Subcutaneous abdominal adipose tissue (tissue), 5 donors: ENCODE measurements around the gene KIAA2012.

Experiments used
- H3K27ac ChIP-seq: one replicate; pipeline ENCODE4 v1.7.0; 2013; ENCODE audit warnings: low read depth, mild to moderate bottlenecking, inconsistent platforms, low read length, moderate library complexity
- H3K27me3 ChIP-seq, 5 donors: one replicate each; pipeline ENCODE4 v1.7.0; 2013; ENCODE audit warnings: low read length in 5 of 5, inconsistent platforms in 1 of 5; ENCODE audit not compliant: control insufficient read depth in 5 of 5, insufficient read depth in 4 of 5
- H3K36me3 ChIP-seq, 5 donors: one replicate each; pipeline ENCODE4 v1.7.0; 2013; ENCODE audit warnings: low read length in 5 of 5; ENCODE audit not compliant: control insufficient read depth in 5 of 5, insufficient read depth in 5 of 5
- H3K4me1 ChIP-seq, 5 donors: one replicate each; pipeline ENCODE4 v1.7.0; 2013; ENCODE audit warnings: low read length in 5 of 5, mild to moderate bottlenecking in 3 of 5, moderate library complexity in 1 of 5; ENCODE audit not compliant: control insufficient read depth in 5 of 5, insufficient read depth in 5 of 5
- H3K4me3 ChIP-seq, 5 donors: one replicate each; pipeline ENCODE4 v1.7.0; 2013; ENCODE audit warnings: low read length in 5 of 5, low read depth in 1 of 5
- H3K9ac ChIP-seq, 5 donors: one replicate each; pipeline ENCODE4 v1.7.0; 2013; ENCODE audit warnings: low read length in 5 of 5, mild to moderate bottlenecking in 4 of 5, moderate library complexity in 3 of 5
- H3K9me3 ChIP-seq, 5 donors: one replicate each; pipeline ENCODE4 v1.7.0; 2013; ENCODE audit warnings: low read length in 5 of 5; ENCODE audit not compliant: control insufficient read depth in 5 of 5
- donor health status: healthy.
- donor health status: healthy.
- donor health status: healthy.
- donor health status: healthy.
- donor health status: healthy.

Gene KIAA2012

DNA sequence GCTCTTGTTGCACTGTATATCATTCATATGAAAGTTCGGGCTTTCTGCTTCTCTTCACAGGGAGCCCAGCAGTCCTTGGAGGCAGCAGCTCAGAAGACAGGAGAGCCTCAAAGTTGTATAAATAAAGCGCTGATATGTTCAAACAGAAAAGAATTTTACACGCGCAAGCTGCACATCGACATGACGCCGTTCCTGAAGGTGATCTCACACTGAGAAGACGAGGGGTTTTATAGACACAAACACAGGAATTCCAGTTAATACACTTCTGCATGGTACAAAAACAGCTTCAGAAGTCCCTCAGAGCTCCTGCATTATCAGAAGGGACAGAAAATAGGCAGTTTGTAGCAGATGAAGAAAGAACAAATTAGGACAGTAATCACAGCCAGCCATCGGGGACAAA is 81.6 kb downstream of the KIAA2012 start:
- Histone ChIP-seq H3K4me1 (peaks cover 0 to 2% (median 0%) of the 10 kb centered on the region in 5 donors), H3K36me3 (no peaks in the 10 kb centered on the region), H3K9ac (no peak overlapping the region), H3K27me3 (no peaks in the 10 kb centered on the region), H3K27ac (no peak overlapping the region), H3K9me3 (no peaks in the 10 kb centered on the region), H3K4me3 (no peak overlapping the region)

DNA sequence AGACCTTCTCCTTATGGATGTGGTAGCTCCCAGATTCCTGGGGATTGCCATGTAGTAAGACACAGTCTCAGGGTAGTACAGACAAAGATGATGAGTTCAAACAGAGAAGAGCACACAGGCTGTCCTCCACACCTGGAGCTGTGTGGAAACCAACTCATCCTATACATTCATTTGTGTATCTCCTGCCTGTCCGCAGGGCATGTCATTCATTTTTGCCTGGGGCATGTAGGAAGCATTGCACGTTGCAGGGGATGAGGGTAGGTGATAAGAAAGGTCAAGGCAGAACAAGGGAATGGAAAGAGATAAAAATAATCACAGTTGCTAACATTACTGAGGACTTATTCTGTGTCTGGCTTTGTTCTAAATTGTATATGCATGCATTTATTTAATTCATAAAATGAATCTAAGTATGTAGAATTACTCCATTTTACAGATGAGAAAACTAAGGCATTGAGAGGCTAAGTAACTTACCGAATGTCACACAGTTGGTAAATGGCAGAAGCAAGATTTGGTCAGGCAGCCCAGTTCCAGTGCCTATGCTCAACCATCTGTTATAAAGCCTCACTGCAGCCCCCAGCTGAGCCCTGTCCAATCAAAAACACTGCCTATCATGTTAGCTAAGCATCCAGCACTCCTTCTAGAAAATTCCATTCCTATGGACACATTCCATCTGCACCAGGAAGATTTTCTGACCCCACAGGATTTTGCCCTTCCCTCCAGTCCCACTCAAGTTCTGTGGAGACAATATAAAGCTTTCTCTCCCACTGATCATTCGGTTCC is 84.3 kb downstream of the KIAA2012 start:
- Histone ChIP-seq H3K4me3 (no peak overlapping the region), H3K4me1 (no peaks in the 10 kb centered on the region), H3K27me3 (no peaks in the 10 kb centered on the region), H3K9me3 (no peaks in the 10 kb centered on the region), H3K9ac (no peak overlapping the region), H3K27ac (no peak overlapping the region), H3K36me3 (no peaks in the 10 kb centered on the region)

DNA sequence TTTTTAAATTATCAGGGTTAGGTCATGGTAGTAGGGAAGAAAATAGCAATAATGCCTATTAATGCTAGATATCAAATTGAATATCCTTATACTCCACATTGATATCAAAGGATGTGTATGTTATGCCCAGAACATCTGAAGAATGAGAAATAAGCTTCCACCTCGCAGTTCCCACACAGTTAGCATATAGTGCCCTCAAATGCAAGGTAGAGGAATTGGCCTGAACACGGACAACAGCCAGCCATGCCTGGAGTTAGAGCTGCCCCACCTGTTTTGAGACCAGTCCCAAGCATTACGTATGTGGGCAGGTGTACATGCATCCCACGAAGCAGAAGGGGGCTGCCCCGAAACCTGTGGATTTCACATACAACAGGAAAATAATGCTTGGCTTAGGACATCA is 85.7 kb downstream of the KIAA2012 start:
- Histone ChIP-seq H3K4me3 (no peak overlapping the region), H3K4me1 (no peaks in the 10 kb centered on the region), H3K27ac (no peak overlapping the region), H3K36me3 (no peaks in the 10 kb centered on the region), H3K9me3 (no peaks in the 10 kb centered on the region), H3K27me3 (no peaks in the 10 kb centered on the region), H3K9ac (no peak overlapping the region)

GRCh38 chr2:202161151-202161835 is 88.2 kb downstream of the KIAA2012 start:
- H3K4me1 ChIP-seq: no peaks in the 10 kb centered on the region
- H3K36me3 ChIP-seq: no peaks in the 10 kb centered on the region
- no peaks in the 10 kb centered on the region for H3K27me3 ChIP-seq
- no peak overlapping the region for H3K27ac ChIP-seq
- H3K9me3 ChIP-seq: no peaks in the 10 kb centered on the region
- H3K9ac ChIP-seq: no peak overlapping the region
- no peak overlapping the region for H3K4me3 ChIP-seq

DNA sequence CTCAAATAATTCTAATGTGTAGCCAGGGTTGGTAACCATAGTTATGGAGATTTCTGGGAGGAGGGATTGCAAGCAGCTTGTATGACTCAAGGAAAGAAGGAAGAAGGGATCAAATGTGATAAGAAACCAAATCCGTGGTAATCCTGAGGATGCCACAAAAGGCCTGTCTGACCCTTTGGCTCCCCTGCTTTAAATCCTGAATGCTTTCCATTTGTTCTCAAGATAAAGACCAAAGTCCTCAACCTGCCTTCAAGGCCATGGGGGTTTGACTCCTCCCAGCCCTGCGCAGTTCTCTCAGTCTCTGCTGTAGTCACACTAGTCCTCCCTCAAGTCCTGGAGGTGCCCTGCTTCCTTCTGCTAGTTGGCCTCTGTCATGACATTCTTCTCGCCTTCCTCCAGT is 91.4 kb downstream of the KIAA2012 start:
- no peaks in the 10 kb centered on the region for H3K36me3 ChIP-seq
- H3K27me3 ChIP-seq: peaks cover 0 to 2% (median 0%) of the 10 kb centered on the region in 5 donors
- H3K9ac ChIP-seq: no peak overlapping the region
- no peak overlapping the region for H3K27ac ChIP-seq
- H3K4me3 ChIP-seq: no peak overlapping the region
- no peaks in the 10 kb centered on the region for H3K4me1 ChIP-seq
- no peaks in the 10 kb centered on the region for H3K9me3 ChIP-seq

DNA sequence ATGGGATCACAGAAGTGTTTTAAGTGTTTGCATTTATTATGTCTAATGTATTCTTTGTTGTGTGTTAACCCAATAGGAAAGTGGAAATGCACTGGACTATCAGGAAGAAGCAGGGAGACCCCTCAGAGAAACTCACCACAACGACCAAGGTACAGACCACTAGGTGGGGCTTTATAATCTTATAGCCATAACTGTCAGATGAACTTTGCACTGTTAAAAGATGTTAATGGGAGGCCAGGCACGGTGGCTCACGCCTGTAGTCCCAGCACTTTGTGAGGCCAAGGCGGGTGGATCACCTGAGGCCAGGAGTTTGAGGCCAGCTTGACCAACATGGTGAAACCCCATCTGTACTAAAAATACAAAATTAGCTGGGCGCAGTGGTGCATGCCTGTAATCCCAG is 92.2 kb downstream of the KIAA2012 start:
- H3K4me1 ChIP-seq: no peaks in the 10 kb centered on the region
- H3K36me3 ChIP-seq: no peaks in the 10 kb centered on the region
- no peak overlapping the region for H3K4me3 ChIP-seq
- H3K27ac ChIP-seq: no peak overlapping the region
- H3K27me3 ChIP-seq: peaks cover 0 to 10% (median 3%) of the 10 kb centered on the region in 5 donors
- no peaks in the 10 kb centered on the region for H3K9me3 ChIP-seq
- no peak overlapping the region for H3K9ac ChIP-seq

GRCh38 chr2:202165945-202166344 is 92.9 kb downstream of the KIAA2012 start:
- Histone ChIP-seq H3K36me3 (no peaks in the 10 kb centered on the region), H3K9ac (no peak overlapping the region), H3K4me1 (no peaks in the 10 kb centered on the region), H3K9me3 (no peaks in the 10 kb centered on the region), H3K27ac (no peak overlapping the region), H3K27me3 (peaks cover 0 to 16% (median 9%) of the 10 kb centered on the region in 5 donors), H3K4me3 (no peak overlapping the region)

DNA sequence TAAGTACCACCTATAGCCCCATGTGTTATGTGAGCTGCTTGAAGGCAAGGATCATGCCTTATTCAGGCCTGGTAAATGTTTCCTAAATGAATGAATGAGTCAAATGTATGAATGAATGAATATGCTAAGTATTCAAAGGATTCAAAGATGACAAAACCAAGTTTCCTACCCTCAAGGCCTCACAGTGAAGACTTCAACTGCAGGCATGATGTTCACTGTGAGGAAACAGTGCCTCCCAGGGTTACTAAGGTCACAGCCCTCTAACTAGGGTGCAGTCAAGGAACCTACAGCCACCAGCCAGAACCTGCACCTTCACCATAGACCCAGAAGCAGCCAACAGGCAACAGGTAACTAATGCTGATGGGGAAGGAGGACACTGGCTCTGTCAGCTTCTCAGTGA is 96.1 kb downstream of the KIAA2012 start:
- Histone ChIP-seq H3K9me3 (no peaks in the 10 kb centered on the region), H3K9ac (no peak overlapping the region), H3K27me3 (peaks cover 4 to 21% (median 9%) of the 10 kb centered on the region in 5 donors), H3K4me1 (peaks cover 0 to 10% (median 6%) of the 10 kb centered on the region in 5 donors), H3K27ac (no peak overlapping the region), H3K4me3 (no peak overlapping the region), H3K36me3 (no peaks in the 10 kb centered on the region)

DNA sequence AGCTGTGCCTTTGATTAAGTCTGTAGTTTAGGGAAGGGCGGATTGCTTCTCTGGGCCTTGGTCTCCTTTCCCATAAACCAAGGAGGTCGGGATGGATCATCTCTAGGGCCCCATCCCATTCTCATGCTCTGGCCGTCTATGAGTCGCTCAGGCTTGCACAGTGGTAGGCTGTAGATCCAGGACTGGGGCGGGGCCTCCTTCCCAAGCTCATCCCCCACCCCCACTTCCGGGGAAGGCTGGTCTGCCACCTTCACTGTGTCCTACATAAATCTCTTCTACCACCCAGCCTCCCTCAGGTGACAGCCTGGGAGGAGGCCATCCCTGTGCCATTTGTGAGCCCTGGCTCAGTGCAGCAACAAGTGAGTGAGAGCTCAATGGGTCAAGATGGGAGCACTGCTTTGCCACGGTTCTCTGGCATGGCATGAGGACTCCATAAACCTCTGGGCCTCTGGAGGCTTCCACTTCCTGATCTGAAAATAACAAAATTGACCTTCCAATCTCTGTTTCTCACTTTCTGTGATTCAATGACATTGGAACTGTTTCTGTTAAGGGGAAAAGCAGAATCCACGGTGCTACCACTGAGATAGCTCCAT is 96.9 kb downstream of the KIAA2012 start:
- H3K9ac ChIP-seq: no peak overlapping the region

GRCh38 chr2:202171241-202171825 is 98.3 kb downstream of the KIAA2012 start:
- peak overlapping the region in 2 of 5 donors; percentile 27 to 37 for H3K4me3 ChIP-seq
- no peaks in the 10 kb centered on the region for H3K9me3 ChIP-seq
- no peak overlapping the region for H3K27ac ChIP-seq
- peak overlapping the region in 1 of 5 donors; percentile 51 for H3K9ac ChIP-seq
- peaks cover 4 to 21% (median 9%) of the 10 kb centered on the region in 5 donors for H3K27me3 ChIP-seq
- peaks cover 0 to 10% (median 6%) of the 10 kb centered on the region in 5 donors for H3K4me1 ChIP-seq
- H3K36me3 ChIP-seq: no peaks in the 10 kb centered on the region

More for the DNA sequence above, 96.9 kb downstream of the KIAA2012 start:
- H3K4me1 ChIP-seq: peaks cover 0 to 10% (median 6%) of the 10 kb centered on the region in 5 donors
- H3K9me3 ChIP-seq: no peaks in the 10 kb centered on the region
- H3K4me3 ChIP-seq: no peak overlapping the region
- no peaks in the 10 kb centered on the region for H3K36me3 ChIP-seq
- H3K27ac ChIP-seq: no peak overlapping the region
- H3K27me3 ChIP-seq: peaks cover 4 to 21% (median 9%) of the 10 kb centered on the region in 5 donors
